Loucy (cell line): Measurements from ENCODE around the gene NKX1-1.

Experiments
- CTCF ChIP-seq: fragments of 200-600 bp; sonication (generic); conservative IDR thresholded peaks from 2 replicates; pipeline ENCODE4 v1.5.1; 2014; ENCODE audit warnings: mild to moderate bottlenecking, antibody characterized with exemption, low read length
- EZH2phosphoT487 ChIP-seq: fragments of 200-600 bp; IDR thresholded peaks from 2 replicates; pipeline ENCODE4 v1.6.1; 2018; ENCODE audit warnings: antibody characterized with exemption, mild to moderate bottlenecking, moderate library complexity, borderline replicate concordance

- no peak for TF ChIP-seq CTCF
- TF ChIP-seq EZH2phosphoT487 = no peak
Observed at GRCh38 chr4:1404573-1405253, 1.5 kb downstream of the NKX1-1 start.
